Measurements from ENCODE around the gene ANKRD40. TPM values are rescaled to one million over a fixed set of nuclear protein-coding genes. Genes with fewer than 3 reads are reported as not detected.

The ANKRD40 gene
- total RNA-seq, 1 experiment from 2014 or later, result 72.0 TPM

DNA sequence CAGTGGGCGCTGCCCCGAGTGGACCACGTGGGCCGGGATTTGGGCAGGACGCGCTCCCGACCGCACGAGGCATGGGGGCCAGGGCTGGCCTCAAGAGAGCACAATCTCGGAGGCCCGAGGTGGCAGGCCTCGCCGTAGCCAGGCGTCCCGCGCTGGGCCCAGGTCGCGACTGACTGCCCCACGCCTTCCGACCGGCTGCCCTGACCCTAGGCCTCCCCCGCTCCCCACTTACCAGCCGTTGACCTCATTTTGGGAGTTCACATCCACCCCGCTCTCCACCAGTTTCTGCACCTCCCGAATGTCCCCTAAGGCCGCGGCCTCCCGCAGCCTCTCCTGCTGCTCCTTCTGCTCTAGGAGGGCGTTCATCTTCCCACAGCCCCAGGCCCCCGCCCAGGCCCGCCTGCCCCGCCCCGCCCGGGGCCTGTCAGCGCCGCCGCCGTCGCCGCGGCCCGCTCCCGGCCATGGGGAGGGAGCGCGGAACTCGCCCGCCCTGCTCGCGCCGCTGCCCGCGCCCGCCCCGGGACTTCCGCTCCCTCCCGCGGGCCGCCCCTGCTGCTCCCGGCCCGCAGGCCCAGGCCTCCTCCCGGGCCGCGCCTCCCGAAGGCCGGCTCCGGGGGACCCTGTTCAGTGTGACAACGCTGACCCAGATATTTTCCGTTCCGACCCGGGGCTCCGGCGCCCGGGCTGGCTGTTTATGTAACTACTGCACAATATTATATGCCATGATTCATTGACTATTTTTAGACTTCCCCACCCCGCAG lies at the start of gene ANKRD40 (continued):
- TF ChIP-seq ZBTB33 (IDR thresholded peaks at IDR 0.05; ENCODE audit: extremely low read depth, insufficient replicate concordance, low read length) (no peak), POLR2AphosphoS5 (IDR thresholded peaks at IDR 0.05; ENCODE audit: low read depth, low read length) (peak; percentile 85), FOSL1 (IDR thresholded peaks at IDR 0.05; ENCODE audit: low read depth) (peak; percentile 70), CBX3 (IDR thresholded peaks at IDR 0.05; ENCODE audit: low read depth) (peak; percentile 91; the same call in 1 of the 2 replicates), RAD21 (IDR thresholded peaks at IDR 0.05; ENCODE audit: low read depth) (peak; percentile 25; the same call in 1 of the 2 replicates), ELF1 (IDR thresholded peaks at IDR 0.05; ENCODE audit: borderline replicate concordance, low read depth) (no peak; the same call in 1 of the 2 replicates), POLR2A (IDR thresholded peaks at IDR 0.05; ENCODE audit: borderline replicate concordance, extremely low read depth, insufficient read depth, insufficient read length) (peak; percentile 75), SIN3A (IDR thresholded peaks at IDR 0.05; ENCODE audit: low read depth) (peak; percentile 90), ZNF274 (IDR thresholded peaks at IDR 0.05; ENCODE audit: low read depth, low read length) (no peak)

GRCh38 chr17:50754521-50754920 lies 46.8 kb upstream of the ANKRD40 start:
- H3K36me3 ChIP-seq (ENCODE audit: control insufficient read depth in 1 of 2, insufficient read depth in 2 of 2, low read length in 2 of 2), result peaks cover 41 to 57% of the 10 kb centered on the region in 2 experiments
- no peak overlapping the region for H2AFZ ChIP-seq (ENCODE audit: low read depth, low read length, poor library complexity, severe bottlenecking)
- no peaks in the 10 kb centered on the region for H3K27me3 ChIP-seq (ENCODE audit: insufficient read depth, low read length)
- peaks cover 0 to 5% of the 10 kb centered on the region in 2 experiments; a peak in 1 of 4 replicates for H3K4me1 ChIP-seq (ENCODE audit: control insufficient read depth in 1 of 2, insufficient read depth in 2 of 2, low read length in 2 of 2)
- no peak for TF ChIP-seq ZNF274 (IDR thresholded peaks at IDR 0.05; ENCODE audit: low read depth, low read length)
- no peak for TF ChIP-seq ELF1 (IDR thresholded peaks at IDR 0.05; ENCODE audit: borderline replicate concordance, low read depth)
- no peak for TF ChIP-seq ZFX (IDR thresholded peaks at IDR 0.05)
- TF ChIP-seq TCF7L2 (IDR thresholded peaks at IDR 0.05; ENCODE audit: borderline replicate concordance, extremely low read depth, insufficient read depth, insufficient read length), result no peak
- TF ChIP-seq REST (IDR thresholded peaks at IDR 0.05; ENCODE audit: low read depth), result no peak
- TF ChIP-seq JUND (IDR thresholded peaks at IDR 0.05), result no peak
- no peak for TF ChIP-seq ZBTB33 (IDR thresholded peaks at IDR 0.05; ENCODE audit: extremely low read depth, insufficient replicate concordance, low read length)
- no peak for TF ChIP-seq RAD21 (IDR thresholded peaks at IDR 0.05; ENCODE audit: low read depth)
- no peak overlapping the region for H3K27ac ChIP-seq (ENCODE audit: low read depth, low read length)
- intact Hi-C loops (cut with micrococcal nuclease), result no loop called here
- CTCF ChIA-PET, result interaction anchor here (0.6 kb wide), 1 partner anchor 124 kb away, joined by 3 read pairs; no protein-coding TSS in a partner anchor
- H3K79me2 ChIP-seq (ENCODE audit: insufficient read depth, low read length), result peaks cover 21% of the 10 kb centered on the region
- no TSS peak for BruUV-seq (replicated peaks)
- H3K9me3 ChIP-seq (ENCODE audit: control insufficient read depth in 1 of 2, insufficient read depth in 1 of 2, low read depth in 1 of 2, low read length in 2 of 2), result no peaks in the 10 kb centered on the region
- POLR2A ChIA-PET, result no interaction called here
- no peaks in the 10 kb centered on the region for H3K9me2 ChIP-seq (ENCODE audit: insufficient read depth)
- ATAC-seq, result no peak
- RAD21 ChIA-PET (ENCODE audit: low non-redundant PET in 1 of 2, low total read pairs in 2 of 2, uncharacterized antibody in 2 of 2, unreplicated experiment in 2 of 2), result no interaction called here
- no peak overlapping the region for H3K9ac ChIP-seq (ENCODE audit: low read length)
- no peak overlapping the region for H3K4me2 ChIP-seq (ENCODE audit: low read length)
- H3K4me3 ChIP-seq (replicated peaks in 1 of 2; ENCODE audit: low read depth in 1 of 2, low read length in 2 of 2), result no peak overlapping the region
- no peak for DNase-seq (ENCODE audit: low read depth, low spot score)
- H4K20me1 ChIP-seq (ENCODE audit: insufficient read depth), result peaks cover 15% of the 10 kb centered on the region
